Rectal smooth muscle tissue (tissue), 1 donor: ENCODE results near the gene NDUFS7.
"Not testable (repeated sequence)": the region's sequence is repeated elsewhere in the genome, so short reads cannot be mapped to it uniquely, and the experiment has no call there.

ENCODE experiments used
- H3K27ac ChIP-seq: one replicate; pipeline ENCODE4 v1.7.0; 2013; ENCODE audit warnings: low read depth, low read length, inconsistent platforms
- H3K27me3 ChIP-seq: one replicate; pipeline ENCODE4 v1.7.0; 2013; ENCODE audit warnings: low read length; ENCODE audit not compliant: control insufficient read depth, insufficient read depth
- H3K36me3 ChIP-seq: one replicate; pipeline ENCODE4 v1.7.0; 2013; ENCODE audit warnings: low read length; ENCODE audit not compliant: control insufficient read depth, insufficient read depth
- H3K4me1 ChIP-seq: one replicate; pipeline ENCODE4 v1.7.0; 2013; ENCODE audit warnings: low read length; ENCODE audit not compliant: control insufficient read depth, insufficient read depth
- H3K4me3 ChIP-seq: one replicate; pipeline ENCODE4 v1.7.0; 2013; ENCODE audit warnings: low read length
- H3K9ac ChIP-seq: one replicate; pipeline ENCODE4 v1.7.0; 2013; ENCODE audit warnings: low read length

NDUFS7 gene

DNA sequence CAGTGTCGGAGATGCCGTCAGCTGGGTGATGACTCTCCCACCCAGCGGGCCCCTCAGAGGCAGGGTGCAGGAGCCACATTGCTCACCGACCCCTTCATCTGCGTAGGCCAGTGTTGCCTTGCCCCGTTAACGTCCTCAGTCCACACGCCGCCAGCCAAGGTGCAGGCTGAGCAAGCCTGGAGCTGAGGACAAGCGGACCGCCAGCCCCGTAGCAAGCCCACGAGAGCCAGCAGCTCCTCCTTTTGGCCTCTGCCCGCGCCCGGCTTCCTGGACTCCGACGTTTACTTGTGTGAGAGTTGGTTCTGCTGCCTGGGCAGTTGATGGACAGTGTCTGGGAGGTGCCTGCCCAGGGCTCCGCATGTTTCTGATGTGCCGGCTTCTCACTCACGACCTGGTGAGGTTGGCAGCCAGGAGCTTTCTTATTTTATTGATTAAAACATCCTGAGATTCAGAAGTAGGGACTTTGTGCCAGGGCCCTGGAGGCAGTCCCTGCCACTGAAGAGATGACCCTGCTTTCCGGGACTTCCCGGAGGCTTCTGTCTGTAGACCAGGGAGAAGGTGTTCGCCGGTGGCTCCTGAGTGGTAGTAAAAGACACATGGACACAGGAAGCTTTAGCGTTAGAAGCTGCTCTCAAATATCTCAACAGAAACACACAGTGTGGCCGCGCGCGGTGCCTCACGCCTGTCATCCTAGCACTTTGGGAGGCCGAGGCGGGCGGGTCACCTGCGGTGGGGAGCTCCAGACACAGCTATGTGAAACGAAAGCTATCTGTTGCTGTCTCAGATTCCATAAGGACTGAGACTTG, 29.5 kb downstream of the NDUFS7 start:
- no peaks in the 10 kb centered on the region for H3K27me3 ChIP-seq
- no peak overlapping the region for H3K4me3 ChIP-seq
- no peak overlapping the region for H3K9ac ChIP-seq
- peaks cover 40% of the 10 kb centered on the region for H3K4me1 ChIP-seq
- peaks cover 2% of the 10 kb centered on the region for H3K36me3 ChIP-seq
- H3K27ac ChIP-seq = no peak overlapping the region

DNA sequence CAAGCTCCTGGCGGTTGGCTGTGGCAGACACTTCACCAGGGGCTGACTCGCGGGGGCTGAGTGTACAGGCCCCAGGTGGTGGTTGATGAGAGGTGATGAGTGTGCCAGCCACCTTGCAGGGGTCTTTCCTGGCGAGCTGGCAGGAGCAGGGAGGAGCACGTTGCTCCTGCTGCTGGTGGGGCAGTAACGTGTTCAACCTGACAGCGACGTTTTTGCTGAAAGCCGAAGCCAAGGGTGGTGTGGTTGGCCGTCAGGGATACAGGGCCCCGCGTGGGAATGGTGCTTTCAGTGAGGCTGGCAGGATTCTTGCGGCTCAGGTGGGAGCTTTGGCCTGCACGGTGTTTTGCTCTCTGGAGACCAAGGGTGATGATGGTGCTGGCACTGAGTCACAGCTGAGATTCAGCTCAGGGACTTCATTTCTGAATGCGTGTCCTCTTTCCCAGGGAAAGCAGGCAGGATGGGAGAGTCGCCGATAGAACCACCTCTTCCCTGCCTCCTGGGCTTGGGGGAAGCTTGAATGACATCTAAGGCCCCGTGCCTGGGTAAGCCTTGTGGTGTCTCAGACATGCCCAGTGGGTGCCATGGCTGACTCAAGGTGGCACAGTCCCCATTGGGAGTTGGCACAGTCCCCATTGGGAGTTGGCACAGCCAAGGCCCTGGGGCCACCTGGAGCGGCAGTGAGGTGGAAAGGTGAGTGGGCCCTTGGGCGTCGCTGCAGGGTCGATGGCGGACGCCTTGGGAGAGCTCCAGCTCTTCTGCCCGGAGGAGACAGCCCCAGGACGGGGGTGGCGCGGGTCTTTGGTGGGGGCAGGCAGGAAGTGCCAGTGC, 32.5 kb downstream of the NDUFS7 start:
- Histone ChIP-seq H3K27ac (peak overlapping the region; percentile 61), H3K9ac (peak overlapping the region; percentile 4), H3K27me3 (no peaks in the 10 kb centered on the region), H3K4me3 (peak overlapping the region; percentile 39), H3K4me1 (peaks cover 19% of the 10 kb centered on the region), H3K36me3 (peaks cover 12% of the 10 kb centered on the region)

DNA sequence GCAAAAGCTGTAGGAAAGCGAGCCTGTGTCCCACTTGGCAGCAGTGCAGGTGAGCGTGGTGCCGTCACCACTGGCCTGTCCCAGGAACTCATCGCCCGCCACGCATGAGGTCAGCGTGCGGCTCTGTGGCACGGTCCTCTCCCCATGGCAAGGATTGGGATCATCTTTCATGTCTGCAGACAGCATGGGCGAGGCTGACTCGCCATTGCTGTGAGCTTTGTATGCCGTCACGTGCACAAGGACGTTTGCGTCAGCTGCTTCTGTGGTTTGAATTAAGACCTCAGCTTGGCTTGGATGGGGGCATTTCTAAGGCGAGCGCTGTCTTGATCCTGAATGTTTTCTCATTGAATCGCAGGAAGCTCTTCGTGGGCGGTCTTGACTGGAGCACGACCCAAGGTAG, 33.4 kb downstream of the NDUFS7 start:
- peaks cover 17% of the 10 kb centered on the region for H3K36me3 ChIP-seq
- H3K4me1 ChIP-seq = peaks cover 20% of the 10 kb centered on the region
- no peak overlapping the region for H3K27ac ChIP-seq
- no peaks in the 10 kb centered on the region for H3K27me3 ChIP-seq
- no peak overlapping the region for H3K4me3 ChIP-seq
- H3K9ac ChIP-seq = no peak overlapping the region

DNA sequence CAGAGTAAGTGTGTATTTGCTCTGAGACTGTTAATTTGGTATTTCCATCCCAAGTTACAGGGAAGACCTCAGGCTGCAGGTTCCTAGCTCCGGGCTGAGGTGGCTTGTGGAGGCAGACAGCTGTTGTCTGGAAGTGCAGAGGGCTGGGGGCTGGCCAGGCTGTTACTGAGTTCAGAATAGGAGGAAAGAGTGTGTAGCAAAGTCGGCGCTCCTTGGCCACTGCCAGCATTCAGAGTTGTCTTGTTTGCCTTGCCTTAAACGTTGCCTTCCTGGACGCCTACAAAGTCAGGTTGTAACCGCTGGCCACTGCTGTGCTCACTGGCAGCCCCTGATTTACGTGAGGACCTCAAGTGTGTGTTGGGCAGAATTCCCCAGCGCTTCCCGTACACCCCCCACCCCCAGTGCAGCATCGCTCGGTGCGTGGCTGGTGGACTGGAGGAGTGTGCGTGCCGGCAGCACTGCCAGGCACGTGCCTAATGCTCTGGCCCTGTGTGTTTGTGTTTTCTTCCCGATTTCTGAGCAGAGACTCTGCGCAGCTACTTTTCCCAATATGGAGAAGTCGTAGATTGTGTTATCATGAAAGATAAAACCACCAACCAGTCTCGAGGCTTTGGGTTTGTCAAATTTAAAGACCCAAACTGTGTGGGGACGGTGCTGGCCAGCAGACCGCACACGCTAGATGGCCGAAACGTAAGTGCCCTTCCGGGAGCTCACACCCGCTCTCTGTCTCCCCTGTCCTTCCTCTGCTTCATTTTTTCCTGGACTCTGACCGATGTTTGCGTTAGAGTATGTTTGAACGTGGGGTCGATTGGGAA, 34.2 kb downstream of the NDUFS7 start:
- H3K36me3 ChIP-seq = peaks cover 22% of the 10 kb centered on the region
- H3K27ac ChIP-seq = peak overlapping the region; percentile 60
- no peaks in the 10 kb centered on the region for H3K27me3 ChIP-seq
- H3K9ac ChIP-seq = no peak overlapping the region
- no peak overlapping the region for H3K4me3 ChIP-seq
- peaks cover 26% of the 10 kb centered on the region for H3K4me1 ChIP-seq

DNA sequence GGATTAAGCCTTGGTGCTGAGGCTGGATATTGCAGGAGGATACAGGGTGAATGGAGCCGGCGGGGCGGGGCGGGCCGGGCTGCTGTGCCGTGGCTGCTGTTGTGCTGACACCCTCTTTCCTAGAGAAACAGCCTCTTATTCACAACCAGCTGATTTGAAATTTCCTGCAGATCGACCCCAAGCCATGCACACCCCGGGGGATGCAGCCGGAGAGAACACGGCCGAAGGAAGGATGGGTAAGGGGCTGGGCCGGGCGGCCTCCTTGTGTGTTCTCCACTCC, 34.7 kb downstream of the NDUFS7 start:
- no peak overlapping the region for H3K9ac ChIP-seq
- peak overlapping the region; percentile 60 for H3K27ac ChIP-seq
- H3K36me3 ChIP-seq = peaks cover 24% of the 10 kb centered on the region
- H3K27me3 ChIP-seq = no peaks in the 10 kb centered on the region
- peaks cover 26% of the 10 kb centered on the region for H3K4me1 ChIP-seq
- H3K4me3 ChIP-seq = no peak overlapping the region

DNA sequence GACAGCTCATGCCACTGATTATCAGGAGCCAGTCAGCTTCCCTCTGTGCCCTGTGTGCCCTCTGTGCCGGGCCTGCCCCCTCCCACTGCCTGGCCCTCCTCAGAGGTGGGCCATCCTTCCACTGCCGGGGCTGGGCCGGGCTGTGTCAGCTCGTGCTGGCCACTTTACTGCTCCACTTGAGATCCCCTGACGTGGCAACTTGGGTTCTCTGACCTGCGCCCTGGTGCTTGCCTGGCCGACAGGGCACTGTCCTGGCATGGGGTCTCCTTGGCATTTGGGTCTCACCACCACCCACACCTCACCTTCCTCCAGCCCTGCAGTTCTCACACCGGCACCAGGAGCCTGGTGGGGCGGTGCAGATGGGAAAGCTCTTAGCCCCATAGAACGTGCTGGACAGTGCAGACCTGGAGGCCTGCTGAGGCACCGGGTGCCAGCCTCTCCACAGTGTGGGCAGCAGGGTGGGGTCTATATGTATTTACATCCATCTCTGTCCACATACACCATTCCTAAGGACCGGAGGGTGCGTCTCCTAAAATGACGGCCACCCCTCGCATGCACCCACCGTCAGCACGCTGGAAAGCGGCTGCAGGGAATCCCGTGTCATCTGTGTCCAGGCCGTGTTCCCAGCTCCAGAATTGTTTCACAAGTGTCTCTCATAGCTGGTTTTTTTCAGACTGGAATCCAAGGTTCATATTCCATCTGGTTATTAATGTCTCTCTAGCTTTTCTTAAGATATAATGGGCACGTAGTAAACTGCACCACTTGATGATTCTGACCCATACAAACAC, 35.4 kb downstream of the NDUFS7 start:
- Histone ChIP-seq H3K4me1 (peaks cover 26% of the 10 kb centered on the region), H3K4me3 (no peak overlapping the region), H3K36me3 (peaks cover 30% of the 10 kb centered on the region), H3K27ac (no peak overlapping the region), H3K9ac (no peak overlapping the region), H3K27me3 (no peaks in the 10 kb centered on the region)

DNA sequence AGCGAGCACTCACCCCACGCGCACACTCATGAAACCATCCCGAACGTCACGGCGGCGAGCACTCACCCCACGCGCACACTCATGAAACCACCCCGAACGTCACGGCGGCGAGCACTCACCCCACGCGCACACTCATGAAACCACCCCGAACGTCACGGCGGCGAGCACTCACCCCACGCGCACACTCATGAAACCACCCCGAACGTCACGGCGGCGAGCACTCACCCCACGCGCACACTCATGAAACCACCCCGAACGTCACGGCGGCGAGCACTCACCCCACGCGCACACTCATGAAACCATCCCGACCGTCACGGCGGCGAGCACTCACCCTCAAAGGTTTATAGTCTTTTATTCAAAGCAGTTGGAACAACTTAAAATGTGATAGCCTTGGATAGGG, 36.4 kb downstream of the NDUFS7 start:
- Histone ChIP-seq H3K4me1 (peaks cover 23% of the 10 kb centered on the region), H3K36me3 (peaks cover 32% of the 10 kb centered on the region)
- not testable (repeated sequence) for H3K4me3 ChIP-seq, H3K27ac ChIP-seq, H3K27me3 ChIP-seq, H3K9ac ChIP-seq

DNA sequence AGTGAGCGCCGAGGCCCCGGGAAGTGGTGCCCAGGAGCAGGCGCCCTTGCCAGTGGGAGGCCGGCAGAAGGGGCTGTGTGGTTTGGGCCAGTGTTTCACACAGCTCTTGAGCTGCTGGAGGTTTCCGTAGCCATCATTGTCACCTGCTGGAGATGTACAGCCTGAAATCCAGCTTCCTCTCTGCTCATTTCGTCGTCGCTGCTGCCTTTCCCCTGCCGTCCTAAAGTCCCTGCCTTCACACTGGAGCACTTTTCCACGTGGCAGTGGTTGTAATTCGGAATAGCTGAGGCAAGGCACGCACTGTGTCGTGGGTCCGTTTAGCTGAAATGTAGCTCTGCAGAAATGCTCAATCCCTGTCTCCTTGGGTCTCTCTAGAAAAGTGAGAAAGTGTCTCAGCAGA, 36.9 kb downstream of the NDUFS7 start:
- peaks cover 37% of the 10 kb centered on the region for H3K36me3 ChIP-seq
- H3K27me3 ChIP-seq = no peaks in the 10 kb centered on the region
- H3K27ac ChIP-seq = no peak overlapping the region
- H3K9ac ChIP-seq = no peak overlapping the region
- H3K4me3 ChIP-seq = no peak overlapping the region
- peaks cover 20% of the 10 kb centered on the region for H3K4me1 ChIP-seq

DNA sequence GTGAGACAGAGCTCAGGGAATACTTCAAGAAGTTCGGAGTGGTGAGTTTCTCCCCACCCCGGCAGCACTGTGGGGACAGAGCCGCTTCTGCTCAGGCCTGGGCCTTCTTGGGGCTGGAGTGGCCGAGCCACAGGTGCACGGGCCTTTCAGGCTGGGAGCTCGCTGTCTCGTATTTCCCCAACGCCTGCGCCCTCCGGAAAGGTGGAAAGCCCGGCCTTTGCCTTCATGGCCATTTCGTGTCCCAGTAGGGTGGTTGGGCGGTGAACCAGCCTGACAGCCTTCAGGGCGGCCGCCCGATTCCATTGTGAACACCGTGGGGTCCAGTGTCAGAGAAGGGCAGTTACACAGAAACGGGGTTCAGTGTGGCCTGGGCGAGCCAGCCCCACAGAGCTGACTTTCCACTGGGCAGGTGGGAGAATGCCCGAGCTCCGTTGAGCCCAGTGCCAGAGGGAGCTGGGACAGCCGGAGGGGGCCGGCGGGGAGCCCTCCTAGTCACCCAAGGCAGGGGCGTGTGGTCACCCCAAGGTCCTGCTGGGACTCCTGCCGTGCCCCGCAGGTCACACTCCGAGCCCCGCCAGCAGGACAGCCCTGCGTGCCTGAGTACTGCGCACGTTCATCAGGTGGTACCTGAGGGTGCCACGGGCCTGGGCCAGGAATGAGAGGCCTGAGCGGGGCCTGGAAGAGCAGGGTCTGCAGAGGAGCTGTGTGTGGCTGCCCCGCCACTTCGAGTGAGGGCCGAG, 37.7 kb downstream of the NDUFS7 start:
- H3K36me3 ChIP-seq = peaks cover 42% of the 10 kb centered on the region
- H3K9ac ChIP-seq = no peak overlapping the region
- H3K4me3 ChIP-seq = no peak overlapping the region
- peak overlapping the region; percentile 63 for H3K27ac ChIP-seq
- H3K27me3 ChIP-seq = no peaks in the 10 kb centered on the region
- H3K4me1 ChIP-seq = peaks cover 12% of the 10 kb centered on the region

DNA sequence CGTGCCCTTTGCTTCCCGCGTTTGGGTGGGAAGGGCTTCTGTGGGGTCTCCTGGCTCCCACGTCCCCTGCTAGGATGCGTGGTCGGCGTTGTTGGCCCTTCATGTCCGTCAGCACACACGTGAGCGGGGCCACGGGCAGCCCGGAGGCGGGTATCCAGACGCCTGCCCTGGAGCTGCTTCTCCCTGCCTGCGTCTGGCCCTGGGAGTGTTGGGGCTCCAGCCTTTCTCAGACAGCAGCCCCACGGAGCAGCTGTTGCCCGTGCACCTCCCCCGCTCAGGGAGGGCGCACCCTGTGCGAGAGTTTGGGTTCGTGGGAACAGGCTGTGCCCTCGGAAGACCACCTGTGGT, 38.2 kb downstream of the NDUFS7 start:
- Histone ChIP-seq H3K9ac (no peak overlapping the region), H3K27me3 (no peaks in the 10 kb centered on the region), H3K27ac (peak overlapping the region; percentile 63), H3K4me3 (no peak overlapping the region), H3K4me1 (peaks cover 10% of the 10 kb centered on the region), H3K36me3 (peaks cover 42% of the 10 kb centered on the region)

DNA sequence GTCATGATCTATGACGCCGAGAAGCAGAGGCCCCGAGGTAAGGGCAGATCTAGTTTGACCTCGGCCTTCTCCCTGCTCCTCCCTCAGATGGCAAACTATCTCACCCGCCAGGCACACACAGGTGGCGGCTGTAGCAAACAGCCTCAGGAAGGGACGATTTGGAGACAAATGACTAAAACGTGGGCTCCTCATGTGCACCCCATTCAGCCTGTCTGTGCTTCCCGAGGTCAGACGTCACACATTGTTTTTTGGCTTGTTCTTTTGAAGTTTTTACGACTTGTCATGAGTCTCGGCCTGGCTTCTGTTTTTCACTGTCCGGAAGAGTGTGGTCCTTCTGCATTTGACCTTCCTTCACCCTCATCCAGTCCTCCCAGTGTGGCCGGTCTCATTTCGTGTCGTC, 38.7 kb downstream of the NDUFS7 start:
- H3K4me3 ChIP-seq = no peak overlapping the region
- H3K36me3 ChIP-seq = peaks cover 42% of the 10 kb centered on the region
- peak overlapping the region; percentile 63 for H3K27ac ChIP-seq
- H3K9ac ChIP-seq = no peak overlapping the region
- H3K27me3 ChIP-seq = no peaks in the 10 kb centered on the region
- H3K4me1 ChIP-seq = peaks cover 7% of the 10 kb centered on the region
